ENCODE measurements around the gene EEF1B2. TPM values are rescaled to one million over a fixed set of nuclear protein-coding genes. Genes with fewer than 3 reads are reported as not detected.
"Not testable (repeated sequence)": the region's sequence is repeated elsewhere in the genome, so short reads cannot be mapped to it uniquely, and the experiment has no call there.

Gene EEF1B2
- total and polyA plus RNA-seq, 2 of the 13 experiments (the other 11 are each of a cell fraction or from before 2014, with no cell fraction given): 1,284 to 1,731 TPM

DNA sequence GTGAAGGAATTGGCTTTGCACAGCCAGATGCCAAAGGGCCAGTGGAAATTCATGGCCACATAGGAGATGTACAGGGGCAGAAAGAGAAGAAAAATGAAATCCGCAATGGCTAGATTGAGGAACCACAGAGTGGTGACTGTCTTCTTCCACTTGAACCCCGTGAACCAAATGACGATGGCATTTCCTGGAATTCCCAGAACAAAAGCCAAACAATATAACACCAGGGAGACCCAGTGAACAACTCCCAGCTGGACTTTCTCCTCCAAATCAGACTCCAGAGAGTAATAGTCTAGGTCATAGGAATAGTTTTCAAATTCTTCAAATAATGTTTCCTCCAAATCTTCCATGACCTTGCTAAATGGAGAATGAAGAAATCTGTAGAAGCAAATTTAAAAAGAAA lies 17.2 kb downstream of the EEF1B2 start:
- Histone ChIP-seq H3K36me3 (replicated peaks in 1 of 2; ENCODE audit: control insufficient read depth in 1 of 2, insufficient read depth in 2 of 2, low read length in 2 of 2) (no peaks in the 10 kb centered on the region), H2AFZ (ENCODE audit: low read length) (no peak overlapping the region), H4K20me1 (ENCODE audit: insufficient read depth, low read length) (no peaks in the 10 kb centered on the region), H3K79me2 (ENCODE audit: insufficient read depth, low read length) (no peaks in the 10 kb centered on the region), H3K9me3 (ENCODE audit: low read length) (no peaks in the 10 kb centered on the region), H3K4me3 (replicated peaks in 1 of 3; ENCODE audit: insufficient read depth in 1 of 3, low read depth in 2 of 3, low read length in 3 of 3) (no peak overlapping the region), H3K4me1 (ENCODE audit: insufficient read depth, low read length) (no peaks in the 10 kb centered on the region), H3K9ac (ENCODE audit: insufficient read depth, low read depth, low read length) (no peak overlapping the region), H3K4me2 (ENCODE audit: low read depth, low read length) (no peak overlapping the region), H3K27me3 (ENCODE audit: control insufficient read depth in 1 of 2, insufficient read depth in 2 of 2, low read length in 2 of 2) (peaks cover 0 to 7% of the 10 kb centered on the region in 2 experiments; a peak in 3 of 5 replicates), H3K27ac (ENCODE audit: extremely low read length, insufficient read depth, low read length) (no peak overlapping the region)
- in situ Hi-C loops (cut with HindIII; ENCODE audit: extremely low pct_ligation_motif_present, low pct_unique_long_range_greater_than_20kb): no loop called here
- FAIRE-seq: no peak
- ChIA-PET POLR2A (no interaction called here), CTCF (ENCODE audit: low intra/inter-chr PET ratio, low total read pairs) (no interaction called here)
- intact Hi-C loops (cut with micrococcal nuclease; ENCODE audit: unreplicated experiment): no loop called here
- BruUV-seq (replicated peaks): no TSS peak
- no peak for ATAC-seq
- WGBS (ENCODE audit: low lambda C conversion rate): 4% methylated on average over 3 of the region's 3 CpGs
- no peak for DNase-seq (ENCODE audit: low spot score)
- TF ChIP-seq NFKB2 (CRISPR knock-in tag; IDR thresholded peaks at IDR 0.05; ENCODE audit: borderline replicate concordance) (no peak), ZNF234 (CRISPR knock-in tag; conservative IDR thresholded peaks at IDR 0.05) (no peak), EZH2 (conservative IDR thresholded peaks at IDR 0.05; ENCODE audit: low read depth, low read length) (no peak), ARID3A (IDR thresholded peaks at IDR 0.05; ENCODE audit: low read depth, low read length) (no peak), SP2 (CRISPR knock-in tag; IDR thresholded peaks at IDR 0.05) (no peak), ZKSCAN8 (CRISPR knock-in tag; IDR thresholded peaks at IDR 0.05; ENCODE audit: borderline replicate concordance) (no peak), TOE1 (CRISPR knock-in tag; IDR thresholded peaks at IDR 0.05) (no peak), NR3C1 (CRISPR knock-in tag; IDR thresholded peaks at IDR 0.05) (no peak), ZNF263 (CRISPR knock-in tag; IDR thresholded peaks at IDR 0.05) (no peak), ZFP36L1 (CRISPR knock-in tag; IDR thresholded peaks at IDR 0.05) (no peak), CEBPB (IDR thresholded peaks at IDR 0.05; ENCODE audit: borderline replicate concordance, low read depth, low read length) (no peak), SKI (IDR thresholded peaks at IDR 0.05; ENCODE audit: partially characterized antibody) (no peak)
- TF ChIP-seq, protein P1, sequence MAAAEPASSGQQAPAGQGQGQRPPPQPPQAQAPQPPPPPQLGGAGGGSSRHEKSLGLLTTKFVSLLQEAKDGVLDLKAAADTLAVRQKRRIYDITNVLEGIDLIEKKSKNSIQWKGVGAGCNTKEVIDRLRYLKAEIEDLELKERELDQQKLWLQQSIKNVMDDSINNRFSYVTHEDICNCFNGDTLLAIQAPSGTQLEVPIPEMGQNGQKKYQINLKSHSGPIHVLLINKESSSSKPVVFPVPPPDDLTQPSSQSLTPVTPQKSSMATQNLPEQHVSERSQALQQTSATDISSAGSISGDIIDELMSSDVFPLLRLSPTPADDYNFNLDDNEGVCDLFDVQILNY (CRISPR knock-in tag; conservative IDR thresholded peaks at IDR 0.05): no peak
- TF ChIP-seq, protein P2, sequence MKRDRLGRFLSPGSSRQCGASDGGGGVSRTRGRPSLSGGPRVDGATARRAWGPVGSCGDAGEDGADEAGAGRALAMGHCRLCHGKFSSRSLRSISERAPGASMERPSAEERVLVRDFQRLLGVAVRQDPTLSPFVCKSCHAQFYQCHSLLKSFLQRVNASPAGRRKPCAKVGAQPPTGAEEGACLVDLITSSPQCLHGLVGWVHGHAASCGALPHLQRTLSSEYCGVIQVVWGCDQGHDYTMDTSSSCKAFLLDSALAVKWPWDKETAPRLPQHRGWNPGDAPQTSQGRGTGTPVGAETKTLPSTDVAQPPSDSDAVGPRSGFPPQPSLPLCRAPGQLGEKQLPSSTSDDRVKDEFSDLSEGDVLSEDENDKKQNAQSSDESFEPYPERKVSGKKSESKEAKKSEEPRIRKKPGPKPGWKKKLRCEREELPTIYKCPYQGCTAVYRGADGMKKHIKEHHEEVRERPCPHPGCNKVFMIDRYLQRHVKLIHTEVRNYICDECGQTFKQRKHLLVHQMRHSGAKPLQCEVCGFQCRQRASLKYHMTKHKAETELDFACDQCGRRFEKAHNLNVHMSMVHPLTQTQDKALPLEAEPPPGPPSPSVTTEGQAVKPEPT (CRISPR knock-in tag; IDR thresholded peaks at IDR 0.05; ENCODE audit: low read depth): no peak

DNA sequence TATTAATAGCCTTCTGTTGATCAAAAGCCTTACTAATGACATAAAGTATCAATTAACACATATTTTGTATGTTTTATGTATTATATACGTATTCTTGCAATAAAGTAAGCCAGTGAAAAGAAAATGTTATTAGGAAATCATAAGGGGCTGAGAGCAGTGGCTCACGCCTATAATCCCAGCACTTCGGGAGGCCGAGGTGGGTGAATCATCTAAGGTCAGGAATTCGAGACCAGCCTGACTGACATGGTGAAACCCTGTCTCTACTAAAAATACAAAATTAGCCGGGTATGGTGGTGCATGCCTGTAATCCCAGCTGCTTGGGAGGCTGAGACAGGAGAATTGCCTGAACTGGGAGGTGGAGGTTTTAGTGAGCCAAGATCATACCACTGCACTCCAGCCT lies 21.8 kb downstream of the EEF1B2 start:
- CTCF ChIA-PET (ENCODE audit: low intra/inter-chr PET ratio, low total read pairs); H3K36me3 ChIP-seq (replicated peaks in 1 of 2; ENCODE audit: control insufficient read depth in 1 of 2, insufficient read depth in 2 of 2, low read length in 2 of 2); H4K20me1 ChIP-seq (ENCODE audit: insufficient read depth, low read length); H3K4me1 ChIP-seq (ENCODE audit: insufficient read depth, low read length); H3K79me2 ChIP-seq (ENCODE audit: insufficient read depth, low read length); intact Hi-C loops (cut with micrococcal nuclease; ENCODE audit: unreplicated experiment); H3K9me3 ChIP-seq (ENCODE audit: low read length); DNase-seq (ENCODE audit: low spot score); H3K27ac ChIP-seq (ENCODE audit: extremely low read length, insufficient read depth, low read length); in situ Hi-C loops (cut with HindIII; ENCODE audit: extremely low pct_ligation_motif_present, low pct_unique_long_range_greater_than_20kb); H3K9ac ChIP-seq (ENCODE audit: insufficient read depth, low read depth, low read length); H3K4me3 ChIP-seq (replicated peaks in 1 of 3; ENCODE audit: insufficient read depth in 1 of 3, low read depth in 2 of 3, low read length in 3 of 3); ATAC-seq; FAIRE-seq; BruUV-seq (replicated peaks); H2AFZ ChIP-seq (ENCODE audit: low read length); H3K4me2 ChIP-seq (ENCODE audit: low read depth, low read length); POLR2A ChIA-PET: not testable (repeated sequence)
- WGBS (ENCODE audit: low lambda C conversion rate): 32% methylated on average over 6 of the region's 6 CpGs
- H3K27me3 ChIP-seq (ENCODE audit: control insufficient read depth in 1 of 2, insufficient read depth in 2 of 2, low read length in 2 of 2): peaks cover 0 to 16% of the 10 kb centered on the region in 2 experiments; a peak in 3 of 5 replicates
